Uterus (tissue), 2 donors: Measurements from ENCODE around the gene KISS1.

Experiments
- POLR2A ChIP-seq, 2 donors: fragments of 450-650 bp; IDR thresholded peaks; one replicate each; pipeline ENCODE4 v1.6.1; 2016; ENCODE audit warnings: antibody characterized with exemption in 2 of 2, mild to moderate bottlenecking in 1 of 2, moderate library complexity in 1 of 2
- TF ChIP-seq, protein P1 (sequence below), 4 experiments: fragments of 200-600 bp in 2 of 4; fragments of 450-650 bp in 2 of 4; sonication (generic) in 2 of 4; IDR thresholded peaks; one replicate each; pipeline ENCODE4 v1.5.1; 2016 to 2019; ENCODE audit warnings: antibody characterized with exemption in 4 of 4, mild to moderate bottlenecking in 2 of 4, moderate library complexity in 1 of 4

DNA sequence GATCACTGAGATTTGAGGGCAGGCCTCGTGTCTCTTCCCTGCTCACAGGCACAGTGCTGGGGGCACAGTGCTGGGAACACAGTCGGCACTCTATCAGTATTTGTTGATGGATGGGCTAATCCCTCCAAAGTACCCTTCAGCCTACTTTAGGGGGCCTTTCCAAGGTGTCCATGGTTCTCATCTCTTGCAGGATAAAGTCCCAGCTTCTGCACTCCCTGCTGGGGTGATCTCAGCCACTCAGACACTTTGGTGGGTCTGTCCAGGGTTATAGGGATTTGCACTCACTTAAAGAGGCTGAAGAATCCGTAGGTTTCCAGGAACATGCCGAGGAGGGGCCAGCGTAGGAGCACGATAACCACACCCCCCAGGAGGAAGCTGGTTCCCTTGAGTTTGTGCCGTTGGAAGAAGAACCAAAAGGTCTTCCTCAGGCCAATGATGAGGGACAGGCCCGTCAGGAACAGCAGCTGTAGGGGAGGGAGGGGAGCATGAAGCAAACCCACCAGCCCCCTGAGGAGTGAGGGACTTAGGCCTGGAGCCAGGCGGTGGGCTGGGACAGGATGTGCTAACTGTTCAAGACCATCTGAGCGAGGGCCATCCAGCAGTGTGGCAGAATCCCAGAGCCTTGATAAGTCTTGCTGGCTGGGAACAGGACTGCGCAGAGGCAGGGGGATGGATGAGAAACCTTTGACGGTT is 5.2 kb upstream of the KISS1 start:
- TF ChIP-seq POLR2A (IDR thresholded peaks at IDR 0.05), result no peak
- TF ChIP-seq, protein P1, sequence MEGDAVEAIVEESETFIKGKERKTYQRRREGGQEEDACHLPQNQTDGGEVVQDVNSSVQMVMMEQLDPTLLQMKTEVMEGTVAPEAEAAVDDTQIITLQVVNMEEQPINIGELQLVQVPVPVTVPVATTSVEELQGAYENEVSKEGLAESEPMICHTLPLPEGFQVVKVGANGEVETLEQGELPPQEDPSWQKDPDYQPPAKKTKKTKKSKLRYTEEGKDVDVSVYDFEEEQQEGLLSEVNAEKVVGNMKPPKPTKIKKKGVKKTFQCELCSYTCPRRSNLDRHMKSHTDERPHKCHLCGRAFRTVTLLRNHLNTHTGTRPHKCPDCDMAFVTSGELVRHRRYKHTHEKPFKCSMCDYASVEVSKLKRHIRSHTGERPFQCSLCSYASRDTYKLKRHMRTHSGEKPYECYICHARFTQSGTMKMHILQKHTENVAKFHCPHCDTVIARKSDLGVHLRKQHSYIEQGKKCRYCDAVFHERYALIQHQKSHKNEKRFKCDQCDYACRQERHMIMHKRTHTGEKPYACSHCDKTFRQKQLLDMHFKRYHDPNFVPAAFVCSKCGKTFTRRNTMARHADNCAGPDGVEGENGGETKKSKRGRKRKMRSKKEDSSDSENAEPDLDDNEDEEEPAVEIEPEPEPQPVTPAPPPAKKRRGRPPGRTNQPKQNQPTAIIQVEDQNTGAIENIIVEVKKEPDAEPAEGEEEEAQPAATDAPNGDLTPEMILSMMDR (IDR thresholded peaks at IDR 0.05), result no peak
